K562 (cell line): ENCODE measurements around the gene CLEC3B. TPM values are rescaled to one million over a fixed set of nuclear protein-coding genes. Genes with fewer than 3 reads are reported as not detected.

Source experiments
- ATF6 ChIP-seq: sonication (generic); formaldehyde crosslinking; IDR thresholded peaks from 2 replicates; pipeline ENCODE4 v1.4.0; 2020; ENCODE audit warnings: mild to moderate bottlenecking, missing genetic modification reagents
- BCLAF1 ChIP-seq, 2 experiments: fragments of 450-650 bp in 1 of 2; IDR thresholded peaks; 2 replicates each; pipeline ENCODE4 v1.6.1; 2011 to 2017; ENCODE audit warnings: low read depth in 2 of 2, antibody characterized with exemption in 1 of 2, borderline replicate concordance in 1 of 2, low read length in 1 of 2, mild to moderate bottlenecking in 1 of 2, mixed read lengths in 1 of 2; ENCODE audit not compliant: control insufficient read depth in 1 of 2
- CBX5 ChIP-seq: IDR thresholded peaks from 2 replicates; pipeline ENCODE4 v1.6.1; 2014; ENCODE audit warnings: low read depth, borderline replicate concordance
- DDX20 ChIP-seq: fragments of 450-650 bp; IDR thresholded peaks from 2 replicates; pipeline ENCODE4 v1.6.1; 2016; ENCODE audit warnings: missing genetic modification characterization, low read depth, mild to moderate bottlenecking, missing compliant biosample characterization, moderate library complexity
- DIDO1 ChIP-seq: fragments of 450-650 bp; IDR thresholded peaks from 2 replicates; pipeline ENCODE4 v1.6.1; 2016; ENCODE audit warnings: low read depth, missing biosample characterization, missing genetic modification characterization
- E2F8 ChIP-seq: fragments of 450-650 bp; IDR thresholded peaks from 2 replicates; pipeline ENCODE4 v1.7.1; 2018; ENCODE audit warnings: mild to moderate bottlenecking, low read depth; ENCODE audit not compliant: partially characterized antibody
- HSF4 ChIP-seq: fragments of 250-450 bp; sonication (Bioruptor Pico); IDR thresholded peaks from 2 replicates; pipeline ENCODE4 v2.1.2; 2022; ENCODE audit warnings: mild to moderate bottlenecking, moderate library complexity, borderline replicate concordance
- JUNB ChIP-seq: fragments of 450-650 bp; formaldehyde crosslinking; conservative IDR thresholded peaks from 2 replicates; pipeline ENCODE4 v1.4.0; 2020; ENCODE audit warnings: mild to moderate bottlenecking
- KLF13 ChIP-seq: fragments of 450-650 bp; IDR thresholded peaks from 2 replicates; pipeline ENCODE4 v1.6.1; 2016; ENCODE audit warnings: missing genetic modification characterization, low read depth, mild to moderate bottlenecking, missing compliant biosample characterization, moderate library complexity, borderline replicate concordance
- MAFG ChIP-seq: fragments of 450-650 bp; conservative IDR thresholded peaks from 2 replicates; pipeline ENCODE4 v1.6.1; 2016; ENCODE audit warnings: missing genetic modification characterization, missing compliant biosample characterization
- NCOA1 ChIP-seq: fragments of 450-650 bp; IDR thresholded peaks from 2 replicates; pipeline ENCODE4 v1.6.1; 2016; ENCODE audit warnings: low read depth
- NELFE ChIP-seq: IDR thresholded peaks from 2 replicates; pipeline ENCODE4 v1.6.1; 2011; ENCODE audit warnings: mild to moderate bottlenecking; ENCODE audit not compliant: insufficient read depth, insufficient read length
- NR3C1 ChIP-seq: sonication (generic); formaldehyde crosslinking; IDR thresholded peaks from 2 replicates; pipeline ENCODE4 v1.8.1; 2022; ENCODE audit warnings: missing genetic modification reagents
- RFX7 ChIP-seq: fragments of 250-450 bp; sonication (Bioruptor Pico); IDR thresholded peaks from 2 replicates; pipeline ENCODE4 v1.5.1; 2021; ENCODE audit warnings: mild to moderate bottlenecking
- SOX6 ChIP-seq: fragments of 450-650 bp; IDR thresholded peaks from 2 replicates; pipeline ENCODE4 v1.6.1; 2014; ENCODE audit warnings: mild to moderate bottlenecking
- ZNF24 ChIP-seq: fragments of 450-650 bp; IDR thresholded peaks from 2 replicates; pipeline ENCODE4 v1.6.1; 2016
- ZNF436 ChIP-seq: fragments of 250-450, 450-650 bp; sonication (Bioruptor Pico); formaldehyde crosslinking; IDR thresholded peaks from 2 replicates; pipeline ENCODE4 v1.7.0; 2020; ENCODE audit warnings: mild to moderate bottlenecking
- ZNF639 ChIP-seq, 2 experiments: fragments of 200-800 bp in 1 of 2; sonication (Bioruptor generic) in 1 of 2; sonication (generic) in 1 of 2; formaldehyde crosslinking in 1 of 2; IDR thresholded peaks in 1 of 2; conservative IDR thresholded peaks in 1 of 2; 2 replicates each; pipeline versions ENCODE4 v1.5.0 to v1.6.1; 2016 to 2020; ENCODE audit warnings: missing compliant biosample characterization in 1 of 2, missing genetic modification characterization in 1 of 2, missing genetic modification reagents in 1 of 2
- ZZZ3 ChIP-seq: fragments of 450-650 bp; IDR thresholded peaks from 2 replicates; pipeline ENCODE4 v1.6.1; 2016; ENCODE audit warnings: antibody characterized with exemption, mild to moderate bottlenecking, moderate library complexity
- polyA plus RNA-seq, 8 experiments: library from polyadenylated mRNA; depleted of rRNA in 4 of 8; stranded (reverse) in 5 of 8; unstranded in 3 of 8; fragments of >200 nt; fragmentation: Nextera tagmentation in 2 of 8; fragmentation: Illumina TruSeq in 1 of 8; extraction: Ambion mirVana in 2 of 8; extraction: Trizol in 1 of 8; gene quantifications; 2 replicates each; pipeline versions ENCODE4 v1.2.1 to v1.2.3, GENCODE V29; 2011 to 2014; ENCODE audit warnings: inconsistent platforms in 1 of 8, missing spikeins in 1 of 8
- total RNA-seq, 7 experiments: library from RNA; depleted of rRNA in 6 of 7; stranded (reverse); fragments of >200 nt in 6 of 7; fragmentation: Illumina TruSeq in 2 of 7; extraction: Trizol in 2 of 7; gene quantifications; 2 replicates each; pipeline versions ENCODE4 v1.2.1 to v1.2.3, GENCODE V29; 2011 to 2021; ENCODE audit warnings: low replicate concordance in 1 of 7

The CLEC3B gene
- total and polyA plus RNA-seq, 9 of the 15 experiments (the other 6 are each of a cell fraction or from before 2014, with no cell fraction given) = not detected

GRCh38 chr3:45054196-45054857, 28.2 kb downstream of the CLEC3B start (continued):
- TF ChIP-seq BCLAF1 (IDR thresholded peaks at IDR 0.05; ENCODE audit: borderline replicate concordance in 1 of 2, control insufficient read depth in 1 of 2, low read depth in 2 of 2, low read length in 1 of 2) = no peak
- no peak for TF ChIP-seq SOX6
- peak; percentile 93 for TF ChIP-seq RFX7
- TF ChIP-seq DDX20 = peak; percentile 98
- peak; percentile 76 for TF ChIP-seq ZNF24
- TF ChIP-seq NELFE = no peak
- TF ChIP-seq HSF4 = peak; percentile 91
- peak; percentile 87 for TF ChIP-seq DIDO1
- TF ChIP-seq JUNB (CRISPR knock-in tag) = 0 out of 2 replicates have a peak, but pooled peaks have one; percentile 23
- peak in 1 of 2 experiments; percentile 93; a peak in 2 of 4 replicates for TF ChIP-seq ZNF639 (CRISPR knock-in tag; conservative IDR thresholded peaks at IDR 0.05 in 1 of 2, IDR thresholded peaks at IDR 0.05 in 1 of 2)
- no peak for TF ChIP-seq E2F8
- TF ChIP-seq KLF13 (tag) = peak; percentile 87
- no peak for TF ChIP-seq NCOA1
- no peak for TF ChIP-seq CBX5
- no peak for TF ChIP-seq ZNF436 (CRISPR knock-in tag)
- TF ChIP-seq ATF6 (CRISPR knock-in tag) = no peak
- no peak for TF ChIP-seq MAFG (tag)
- TF ChIP-seq ZZZ3 = no peak
- no peak for TF ChIP-seq NR3C1
